ENCODE measurements around the gene WDR47.
"Not testable (repeated sequence)": the region's sequence is repeated elsewhere in the genome, so short reads cannot be mapped to it uniquely, and the experiment has no call there.

WDR47 gene

GRCh38 chr1:108961752-108962486 lies 80.0 kb downstream of the WDR47 start:
- DNase-seq = no peak

- DNase-seq = peak; percentile 54
Observed at GRCh38 chr1:108961198-108961597, 80.7 kb downstream of the WDR47 start.

- DNase-seq = no peak
Observed at GRCh38 chr1:108960719-108961118, 81.2 kb downstream of the WDR47 start.

GRCh38 chr1:108957888-108958287 lies 84.0 kb downstream of the WDR47 start:
- DNase-seq = no peak

- no peak for DNase-seq
Observed at GRCh38 chr1:108955881-108956280, 86.0 kb downstream of the WDR47 start.

GRCh38 chr1:108955111-108955510 lies 86.8 kb downstream of the WDR47 start:
- no peak for DNase-seq

GRCh38 chr1:108953452-108953851 lies 88.5 kb downstream of the WDR47 start:
- DNase-seq = no peak

GRCh38 chr1:108951242-108951641 lies 90.7 kb downstream of the WDR47 start:
- DNase-seq = no peak

GRCh38 chr1:108949044-108949443 lies 92.9 kb downstream of the WDR47 start:
- DNase-seq = no peak

GRCh38 chr1:108947871-108948525 lies 93.9 kb downstream of the WDR47 start:
- DNase-seq = no peak

GRCh38 chr1:108936170-108936569 lies 105.7 kb downstream of the WDR47 start:
- no peak for DNase-seq

GRCh38 chr1:108933944-108934343 lies 108.0 kb downstream of the WDR47 start:
- no peak for DNase-seq

- not testable (repeated sequence) for DNase-seq
Observed at GRCh38 chr1:108927565-108927964, 114.3 kb downstream of the WDR47 start.

- DNase-seq = no peak
Observed at GRCh38 chr1:108925920-108926319, 116.0 kb downstream of the WDR47 start.
